Fibroblast of skin of left quadriceps (primary cell): ENCODE data around the gene CENPL.
"Not testable (repeated sequence)": the region's sequence is repeated elsewhere in the genome, so short reads cannot be mapped to it uniquely, and the experiment has no call there.

Source experiments
- DNase-seq, 2 experiments: peaks; one replicate each; pipeline ENCODE4 v3.0.0-alpha.2; 2013; ENCODE audit warnings: low read depth in 2 of 2

CENPL gene, protein sequence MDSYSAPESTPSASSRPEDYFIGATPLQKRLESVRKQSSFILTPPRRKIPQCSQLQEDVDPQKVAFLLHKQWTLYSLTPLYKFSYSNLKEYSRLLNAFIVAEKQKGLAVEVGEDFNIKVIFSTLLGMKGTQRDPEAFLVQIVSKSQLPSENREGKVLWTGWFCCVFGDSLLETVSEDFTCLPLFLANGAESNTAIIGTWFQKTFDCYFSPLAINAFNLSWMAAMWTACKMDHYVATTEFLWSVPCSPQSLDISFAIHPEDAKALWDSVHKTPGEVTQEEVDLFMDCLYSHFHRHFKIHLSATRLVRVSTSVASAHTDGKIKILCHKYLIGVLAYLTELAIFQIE

DNA sequence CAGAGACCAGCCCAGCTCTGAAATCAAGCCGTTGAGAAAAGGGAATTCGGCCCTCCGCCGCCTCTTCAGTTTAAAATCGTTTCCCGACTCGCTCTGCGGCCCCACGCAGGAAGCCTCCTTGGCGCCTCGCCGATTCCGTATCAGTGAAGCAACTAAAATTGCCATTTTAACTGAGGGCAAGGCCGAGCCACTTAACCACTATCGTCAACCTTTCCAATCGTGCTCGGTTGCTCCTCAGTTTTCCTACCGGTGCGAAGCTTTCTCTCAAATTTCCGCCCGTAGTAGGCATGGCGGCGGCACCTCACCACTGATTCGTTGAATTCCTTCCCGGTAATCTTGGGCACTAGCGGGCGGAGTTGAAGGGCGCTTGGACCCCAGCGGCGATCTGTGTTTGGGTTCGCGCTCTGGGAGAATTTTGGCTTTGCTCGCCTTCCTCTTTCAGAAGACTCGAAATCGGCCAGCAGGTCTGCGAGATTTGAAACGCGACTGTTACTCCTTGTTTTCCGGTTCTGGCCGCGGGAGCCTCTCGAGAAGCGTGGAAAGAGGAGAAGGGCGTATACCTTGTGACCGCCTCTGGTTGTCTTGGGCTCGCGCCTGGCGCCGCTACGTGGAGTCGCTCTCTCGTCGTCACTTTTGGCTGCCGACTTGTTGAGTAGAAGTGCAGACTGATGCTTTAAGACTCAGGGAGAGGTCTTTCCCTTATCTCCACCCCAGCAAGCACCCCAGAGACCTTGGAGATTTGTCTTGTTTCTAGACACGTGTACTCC lies at the start of gene CENPL, which contains the start of gene DARS2:
Gene CENPL (minus strand): TSS at position 569 of the 767 bp plus-strand sequence. CDS start 13,584 bp downstream, outside the sequence.
Gene DARS2 (plus strand): TSS at position 359 of the 767 bp plus-strand sequence. CDS start 557 bp downstream, outside the sequence.
- DNase-seq, result peak; percentile 97

DNA sequence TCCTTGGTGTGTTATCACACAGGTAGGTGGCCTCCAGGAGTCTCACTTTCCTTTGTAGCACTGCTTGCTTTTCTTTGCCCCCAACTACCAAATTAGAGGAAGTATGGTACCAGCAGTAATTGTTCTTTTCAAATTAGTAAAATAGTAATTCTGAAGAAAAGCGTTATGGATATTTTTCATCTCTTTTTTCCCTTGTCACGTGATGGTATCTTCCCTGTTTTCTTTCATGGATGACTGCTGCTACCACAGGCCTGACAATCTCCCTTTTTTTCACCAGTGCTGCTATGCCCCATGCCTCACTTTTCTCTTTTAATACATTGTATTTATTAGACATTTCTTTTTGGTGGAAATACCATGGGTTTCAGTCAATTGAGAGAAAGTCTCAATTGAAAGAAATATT lies 46.8 kb upstream of the CENPL start:
- DNase-seq, result no peak

DNA sequence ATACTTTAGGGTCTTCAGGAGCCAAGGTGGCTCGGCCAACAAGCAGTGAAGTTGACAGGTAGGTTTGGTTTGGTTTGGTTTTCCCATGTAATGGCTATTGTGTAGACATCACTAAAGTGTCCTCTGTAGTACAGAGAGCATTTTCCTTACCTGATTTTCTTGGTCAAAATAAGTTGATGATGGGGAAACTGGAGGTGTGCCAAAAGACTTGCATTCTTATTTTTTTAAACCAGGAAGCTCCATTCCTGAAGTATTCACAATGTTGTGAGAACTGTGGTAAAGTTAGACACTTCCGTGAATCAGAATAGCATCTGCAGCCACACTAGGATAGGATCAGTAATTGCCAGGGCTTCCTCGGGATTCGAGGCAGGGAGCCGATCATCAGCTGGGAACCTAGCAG lies 46.4 kb upstream of the CENPL start:
- DNase-seq, result no peak

DNA sequence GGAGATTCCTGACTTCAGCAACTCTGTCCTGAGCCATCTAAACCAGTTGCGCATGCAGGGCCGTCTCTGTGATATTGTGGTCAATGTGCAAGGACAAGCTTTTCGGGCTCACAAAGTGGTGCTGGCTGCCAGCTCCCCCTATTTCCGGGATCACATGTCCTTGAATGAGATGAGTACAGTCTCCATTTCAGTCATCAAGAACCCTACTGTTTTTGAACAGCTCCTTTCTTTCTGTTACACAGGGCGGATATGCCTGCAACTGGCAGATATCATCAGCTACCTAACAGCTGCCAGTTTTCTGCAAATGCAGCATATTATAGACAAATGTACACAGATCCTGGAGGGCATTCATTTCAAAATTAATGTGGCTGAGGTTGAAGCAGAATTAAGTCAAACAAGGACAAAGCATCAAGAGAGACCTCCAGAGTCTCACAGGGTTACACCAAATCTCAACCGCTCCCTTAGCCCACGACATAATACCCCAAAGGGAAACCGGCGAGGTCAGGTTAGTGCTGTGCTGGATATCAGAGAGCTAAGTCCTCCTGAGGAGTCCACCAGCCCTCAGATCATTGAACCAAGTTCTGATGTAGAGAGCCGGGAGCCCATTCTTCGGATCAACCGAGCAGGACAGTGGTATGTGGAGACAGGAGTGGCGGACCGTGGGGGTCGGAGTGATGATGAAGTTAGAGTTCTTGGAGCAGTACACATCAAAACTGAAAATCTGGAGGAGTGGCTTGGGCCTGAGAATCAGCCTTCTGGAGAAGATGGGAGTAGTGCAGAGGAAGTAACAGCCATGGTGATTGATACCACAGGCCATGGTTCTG lies 45.8 kb upstream of the CENPL start:
- DNase-seq, result no peak

DNA sequence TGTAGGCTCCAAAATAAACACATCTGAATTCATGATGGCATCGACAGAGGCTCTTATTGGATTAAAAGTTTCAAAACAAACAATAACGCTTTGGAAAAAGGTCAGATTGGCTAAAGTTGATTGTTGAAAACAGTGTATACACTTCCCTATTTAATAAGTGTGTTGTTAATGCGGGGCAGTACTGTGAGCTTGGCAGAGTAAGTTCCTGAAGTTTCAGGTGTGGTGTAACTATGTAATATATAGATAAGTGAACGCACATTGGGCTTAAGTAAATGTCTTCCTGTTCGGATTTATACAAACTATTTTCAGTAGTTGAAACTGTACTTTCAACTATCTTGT lies 44.3 kb upstream of the CENPL start:
- DNase-seq, result no peak

DNA sequence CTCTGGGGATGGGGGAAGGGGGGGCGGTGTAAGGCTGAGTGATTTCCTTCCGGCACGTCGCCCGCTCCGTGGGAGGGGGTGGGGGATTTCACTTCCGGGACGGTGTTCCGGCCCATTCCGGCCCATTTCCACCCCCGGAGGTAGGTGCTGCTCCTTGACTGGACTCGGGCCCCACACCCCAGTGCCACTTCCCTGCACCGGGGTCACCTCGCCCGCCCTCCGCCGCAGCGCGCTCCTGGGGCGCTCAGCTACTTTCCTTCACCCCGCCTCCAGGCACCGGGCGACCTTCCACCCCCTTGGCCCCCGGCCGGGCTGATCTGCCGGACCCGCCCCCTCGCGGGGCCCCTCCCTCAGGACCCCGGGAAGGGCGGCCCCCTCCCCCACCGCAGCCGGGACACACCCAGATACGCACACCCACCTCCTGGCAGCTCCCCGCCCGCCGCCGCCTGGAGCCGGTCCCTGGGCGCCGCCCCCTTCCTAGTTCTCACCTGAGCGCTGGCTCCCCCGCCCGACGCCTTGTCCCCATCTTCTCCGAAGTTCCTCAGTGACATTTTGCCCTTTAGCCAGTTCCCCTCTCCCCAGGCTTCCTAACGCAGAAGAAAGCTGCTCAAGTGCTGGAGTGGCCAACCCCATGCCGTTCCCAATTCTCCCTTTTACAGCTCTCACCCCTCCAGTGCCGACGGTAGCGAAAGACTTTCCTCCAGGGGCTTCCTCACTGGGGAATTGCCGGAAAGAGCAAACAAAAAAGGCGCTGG lies 43.8 kb upstream of the CENPL start, which contains the start of gene ZBTB37:
Gene ZBTB37 (plus strand): TSS at position 115 of the 755 bp plus-strand sequence. CDS start 1,846 bp downstream, outside the sequence.
- DNase-seq, result peak in 1 of 2 experiments; percentile 17

DNA sequence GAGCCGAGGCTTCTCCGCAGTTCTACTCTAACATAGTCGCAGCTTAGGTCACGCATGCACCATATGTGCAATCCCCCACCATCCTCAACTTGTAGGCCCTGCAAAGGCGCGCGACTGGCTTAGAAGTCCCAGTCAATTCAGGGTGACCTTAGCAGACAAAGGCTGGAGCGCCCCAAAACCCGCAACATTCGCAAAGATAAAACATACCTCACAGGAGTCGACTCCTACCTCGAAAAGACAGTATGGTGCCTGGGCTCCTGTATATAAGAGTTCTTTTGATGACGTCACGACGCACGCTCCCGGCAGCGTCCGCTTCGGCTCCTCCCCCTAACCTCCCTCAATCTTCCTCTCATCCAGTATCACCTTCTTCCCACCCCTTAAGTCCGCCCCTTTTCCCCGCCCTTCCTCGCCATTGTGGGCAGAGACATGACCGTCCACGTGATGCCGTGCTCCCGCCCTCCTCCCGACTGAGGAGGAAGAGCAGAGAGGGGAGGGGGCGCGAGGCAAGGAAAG lies 43.1 kb upstream of the CENPL start, which contains the start of gene GAS5:
Gene GAS5 (minus strand): TSS at position 237 of the 513 bp plus-strand sequence.
- DNase-seq, result peak; percentile 99 to 100

DNA sequence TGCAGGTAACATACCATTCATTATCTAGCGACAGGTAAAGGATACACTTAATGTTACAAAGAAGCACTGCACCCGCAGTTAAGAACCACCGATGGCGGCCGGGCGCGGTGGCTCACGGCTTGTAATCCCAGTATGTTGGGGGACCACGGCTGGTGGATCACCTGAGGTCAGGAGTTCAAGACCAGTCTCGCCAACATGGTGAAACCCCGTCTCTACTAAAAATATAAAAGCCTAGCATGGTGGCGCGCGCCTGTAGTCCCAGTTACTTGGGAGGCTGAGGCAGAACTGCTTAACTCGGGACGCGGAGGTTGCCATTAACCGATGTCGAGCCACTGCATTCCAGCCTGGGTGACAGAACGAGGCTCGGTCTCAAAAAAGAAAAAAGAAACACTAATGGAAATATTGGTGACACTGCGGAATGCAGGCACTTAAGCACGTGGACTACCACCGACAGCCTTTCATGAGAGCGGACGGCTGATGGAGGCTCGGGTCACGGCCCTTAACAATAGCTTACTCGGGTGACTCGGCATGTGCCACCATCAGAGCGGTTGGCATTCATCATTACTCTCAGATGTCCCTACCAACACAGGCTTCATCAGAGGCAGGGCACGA lies 42.6 kb upstream of the CENPL start:
- DNase-seq, result no peak

DNA sequence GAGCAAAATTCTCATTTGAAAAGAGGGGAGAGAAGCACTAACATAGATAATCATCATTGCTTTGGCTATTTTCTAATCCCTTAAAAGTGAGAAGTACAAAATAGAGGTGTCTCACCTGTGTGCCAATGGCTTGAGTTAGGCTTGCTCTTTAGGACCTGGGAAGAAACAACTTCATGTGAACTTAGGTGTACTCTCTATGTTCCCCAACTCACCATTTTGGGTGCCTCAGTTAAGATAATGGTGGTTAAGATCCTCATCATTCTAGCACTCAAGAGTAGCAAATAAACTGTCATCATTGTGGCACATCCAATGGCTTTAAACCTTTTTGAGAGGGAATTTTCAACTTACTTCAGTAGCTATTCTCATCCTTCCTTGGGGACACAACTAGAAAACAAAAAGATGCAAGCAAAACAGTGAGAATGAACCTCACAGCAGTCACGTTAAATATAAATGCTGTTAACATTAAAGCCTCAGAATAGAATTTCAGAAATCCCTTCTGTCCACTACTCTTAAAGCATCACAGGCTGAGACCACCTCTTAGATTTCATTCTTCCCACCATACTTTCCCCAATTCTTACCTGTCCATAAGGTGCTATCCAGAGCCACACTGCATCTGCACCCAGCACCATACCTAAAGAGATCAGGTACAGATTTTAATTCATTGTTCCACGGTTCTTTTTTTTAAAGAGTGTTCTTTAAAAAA lies 41.9 kb upstream of the CENPL start:
- DNase-seq, result no peak

DNA sequence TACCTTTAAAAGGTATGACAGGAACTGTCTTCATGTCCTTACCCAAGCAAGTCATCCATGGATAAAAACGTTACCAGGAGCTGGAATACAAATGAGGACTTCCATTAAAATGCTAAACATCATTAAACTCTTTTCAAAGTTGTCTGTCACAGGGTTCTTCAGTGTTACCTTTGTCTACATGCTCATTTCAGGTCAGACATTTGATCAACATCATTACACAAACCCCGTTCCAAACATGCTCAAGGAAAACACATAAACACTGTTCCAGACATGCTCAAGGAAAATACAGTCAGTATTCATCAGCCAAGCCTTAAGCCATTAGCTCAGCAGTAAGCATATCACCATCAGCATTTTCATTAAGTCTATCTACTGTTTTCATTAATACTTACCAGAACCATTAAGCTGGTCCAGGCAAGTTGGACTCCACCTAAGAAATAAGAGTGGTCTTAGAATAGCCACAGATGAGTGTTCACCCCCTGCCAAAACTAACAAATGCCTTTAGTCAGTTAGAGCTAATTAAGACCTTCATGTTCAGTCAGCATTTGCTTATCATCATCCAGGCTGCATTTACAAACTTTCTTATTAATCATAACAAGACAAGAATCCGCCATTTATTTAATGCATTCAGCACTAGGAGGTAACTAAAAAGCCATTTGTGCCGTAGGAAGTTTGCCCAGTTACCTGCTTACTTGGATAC lies 40.9 kb upstream of the CENPL start:
- no peak for DNase-seq

DNA sequence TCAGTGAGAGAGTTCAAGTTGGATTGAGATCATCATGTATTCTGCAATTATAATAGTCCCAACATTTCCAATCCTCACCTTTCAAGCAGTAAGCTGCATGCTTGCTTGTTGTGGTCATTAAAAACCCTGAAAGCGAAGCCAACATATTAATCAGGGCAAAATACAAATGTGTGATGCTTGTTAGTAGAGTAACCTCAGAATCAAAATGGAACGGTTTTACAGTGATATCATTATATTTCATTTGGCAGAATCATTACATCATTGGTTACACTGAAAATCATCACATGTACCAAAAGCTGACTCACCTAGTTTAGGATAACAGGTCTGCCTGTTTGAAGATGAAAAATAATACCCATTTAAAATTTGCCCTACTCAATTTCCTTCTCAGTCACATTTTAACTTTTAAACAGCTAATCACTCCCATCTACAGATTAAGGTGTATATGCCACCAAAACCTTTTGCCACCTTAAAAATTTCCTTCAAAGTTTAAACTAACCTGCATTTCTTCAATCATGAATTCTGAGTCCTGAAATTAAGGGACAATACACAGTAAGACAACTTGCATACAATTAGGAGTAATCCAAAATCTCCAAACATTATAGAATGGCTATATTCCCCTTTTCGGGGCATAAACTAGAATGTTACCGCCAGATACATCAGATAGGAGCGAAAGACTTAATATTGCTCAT lies 39.6 kb upstream of the CENPL start:
- DNase-seq, result no peak

DNA sequence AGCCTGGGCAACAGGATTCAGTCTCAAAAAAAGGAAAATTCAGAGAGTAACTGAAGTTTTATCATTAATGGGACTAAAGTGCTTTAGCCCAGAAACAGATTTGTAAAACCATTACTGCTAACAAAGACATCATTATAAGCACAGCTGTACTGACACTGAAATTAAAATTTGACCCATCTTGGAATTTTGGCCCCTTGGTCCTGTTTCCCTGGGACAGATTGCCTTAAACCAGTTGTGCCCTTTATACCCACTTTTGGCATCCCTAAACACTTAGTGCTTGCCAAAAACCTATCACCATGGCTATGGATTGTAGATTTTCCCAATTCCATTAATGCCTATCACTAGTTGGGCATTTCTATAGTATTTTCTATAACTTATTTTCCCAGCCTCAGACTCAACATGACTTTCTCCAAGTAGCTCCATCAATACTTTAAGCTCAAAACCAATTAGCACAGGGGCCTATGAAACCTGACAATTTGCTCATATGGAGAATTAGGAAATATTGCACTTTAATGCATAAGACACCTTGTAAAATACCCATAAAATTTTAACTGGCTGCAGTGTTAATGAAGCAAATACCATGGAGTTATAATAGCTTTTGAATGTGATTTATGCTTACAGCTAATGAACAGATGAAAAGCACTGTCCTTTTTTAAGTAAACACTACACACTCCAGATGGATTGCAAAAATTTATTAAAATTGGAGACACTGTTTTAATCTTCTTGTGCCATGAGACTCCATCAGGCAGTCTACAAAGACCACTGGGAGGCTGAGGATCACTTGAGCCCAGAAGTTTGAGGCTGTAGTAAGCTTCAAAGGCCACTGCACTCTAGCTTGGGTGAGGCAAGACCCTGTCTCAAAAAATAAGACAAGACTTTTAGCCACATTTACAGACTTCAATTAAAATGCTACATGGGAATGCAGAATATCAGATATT lies 38.8 kb upstream of the CENPL start:
- DNase-seq, result no peak

DNA sequence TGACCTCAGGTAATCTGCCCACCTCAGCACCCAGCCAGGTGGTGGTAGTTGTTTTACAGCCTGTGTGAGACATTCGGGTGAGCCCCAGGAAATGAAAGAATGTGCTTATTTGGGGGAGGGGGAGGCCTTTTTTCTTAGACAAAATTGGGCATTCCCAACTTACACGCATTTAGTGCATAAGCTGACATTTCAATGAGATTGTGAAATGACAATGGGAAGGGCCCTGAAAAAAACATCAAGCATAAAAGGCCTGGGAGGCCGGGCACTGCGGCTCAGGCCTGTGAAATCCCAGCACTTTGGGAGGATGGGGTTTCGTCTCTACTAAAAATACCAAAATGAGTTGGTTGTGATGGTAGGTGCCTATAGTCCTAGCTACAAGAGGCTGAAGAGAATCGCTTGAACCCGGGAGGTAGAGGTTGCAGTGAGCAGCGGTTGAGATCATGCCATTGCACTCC lies 38.1 kb upstream of the CENPL start:
- no peak for DNase-seq

DNA sequence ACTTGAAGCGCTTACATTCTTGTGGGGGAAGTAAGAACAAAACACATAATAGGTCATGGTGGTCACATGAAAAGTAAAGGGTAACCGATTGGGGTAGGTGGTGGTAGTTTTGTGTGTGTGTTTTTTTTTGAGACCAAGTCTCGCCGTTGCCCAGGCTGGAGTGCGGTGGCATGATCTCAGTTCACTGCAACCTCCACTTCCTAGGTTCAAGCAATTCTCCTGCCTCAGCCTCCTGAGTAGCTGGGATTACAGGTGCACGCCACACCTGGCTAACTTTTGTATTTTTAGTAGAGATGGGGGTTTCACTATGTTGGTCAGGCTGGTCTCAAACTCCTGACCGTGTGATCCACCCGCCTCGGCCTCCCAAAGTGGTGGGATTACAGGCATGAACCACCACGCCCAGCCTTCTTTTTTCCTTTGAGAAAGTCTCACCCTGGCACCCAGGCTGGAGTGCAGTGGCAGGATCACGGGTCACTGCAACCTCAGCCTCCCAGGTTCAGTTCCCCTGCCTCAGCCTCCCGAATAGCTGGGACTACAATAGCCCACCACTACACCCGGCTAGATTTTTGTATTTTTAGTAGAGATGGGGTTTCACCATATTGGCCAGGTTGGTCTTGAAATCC lies 37.6 kb upstream of the CENPL start:
- not testable (repeated sequence) for DNase-seq

DNA sequence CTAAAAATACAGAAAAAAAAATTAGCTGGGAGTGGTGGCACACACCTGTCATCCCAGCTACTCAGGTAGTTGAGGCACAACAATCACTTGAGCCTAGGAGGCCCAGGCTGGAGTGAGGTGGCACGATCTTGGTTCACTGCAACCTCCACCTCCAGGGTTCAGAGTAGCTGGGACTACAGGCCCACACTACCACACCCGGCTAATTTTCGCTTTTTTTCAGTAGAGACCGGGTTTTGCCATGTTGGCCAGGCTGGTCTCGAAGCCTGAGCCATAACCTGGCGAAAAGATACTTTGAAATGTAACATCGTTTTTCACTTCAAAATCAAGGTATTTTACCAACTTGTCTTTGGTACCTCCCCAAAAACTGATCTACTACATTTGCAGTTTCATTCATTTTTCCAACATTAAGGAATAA lies 37.1 kb upstream of the CENPL start:
- DNase-seq, result no peak

DNA sequence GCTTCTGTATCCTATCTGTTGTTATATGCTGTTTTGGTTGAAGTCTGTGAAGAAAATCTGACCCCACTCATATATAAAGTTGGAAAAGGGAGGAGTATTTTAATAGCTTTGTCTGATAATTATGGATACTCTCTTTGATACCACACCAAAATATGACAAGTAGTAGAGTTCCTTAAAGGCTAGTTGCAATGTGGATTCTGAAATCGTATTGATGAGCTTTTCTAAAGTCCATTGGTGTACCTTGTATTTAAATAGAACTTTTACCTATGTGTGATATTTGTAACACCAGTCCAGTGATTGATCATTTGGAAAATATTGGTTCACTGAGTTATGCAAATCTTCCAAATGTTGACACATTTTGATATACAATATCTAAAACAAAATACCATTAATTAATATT lies 35.4 kb upstream of the CENPL start:
- DNase-seq, result no peak

DNA sequence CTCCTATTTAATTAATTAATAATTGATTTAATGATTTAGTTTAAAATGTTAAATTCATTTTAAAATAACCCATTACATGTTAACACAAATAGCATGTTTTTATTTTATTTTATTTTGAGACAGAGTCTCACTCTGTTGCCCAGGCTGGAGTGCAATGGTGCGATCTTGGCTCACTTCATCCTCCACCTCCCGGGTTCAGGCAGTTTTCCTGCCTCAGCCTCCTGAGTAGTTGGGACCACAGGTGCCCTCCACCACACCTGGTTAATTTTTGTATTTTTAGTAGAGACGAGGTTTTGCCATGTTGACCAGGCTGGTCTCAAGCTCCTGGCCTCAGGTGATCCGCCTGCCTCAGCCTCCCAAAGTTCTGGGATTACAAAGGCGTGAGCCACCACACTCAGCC lies 34.9 kb upstream of the CENPL start:
- DNase-seq, result not testable (repeated sequence)
